ENCODE results near the gene DGCR8.

DNA sequence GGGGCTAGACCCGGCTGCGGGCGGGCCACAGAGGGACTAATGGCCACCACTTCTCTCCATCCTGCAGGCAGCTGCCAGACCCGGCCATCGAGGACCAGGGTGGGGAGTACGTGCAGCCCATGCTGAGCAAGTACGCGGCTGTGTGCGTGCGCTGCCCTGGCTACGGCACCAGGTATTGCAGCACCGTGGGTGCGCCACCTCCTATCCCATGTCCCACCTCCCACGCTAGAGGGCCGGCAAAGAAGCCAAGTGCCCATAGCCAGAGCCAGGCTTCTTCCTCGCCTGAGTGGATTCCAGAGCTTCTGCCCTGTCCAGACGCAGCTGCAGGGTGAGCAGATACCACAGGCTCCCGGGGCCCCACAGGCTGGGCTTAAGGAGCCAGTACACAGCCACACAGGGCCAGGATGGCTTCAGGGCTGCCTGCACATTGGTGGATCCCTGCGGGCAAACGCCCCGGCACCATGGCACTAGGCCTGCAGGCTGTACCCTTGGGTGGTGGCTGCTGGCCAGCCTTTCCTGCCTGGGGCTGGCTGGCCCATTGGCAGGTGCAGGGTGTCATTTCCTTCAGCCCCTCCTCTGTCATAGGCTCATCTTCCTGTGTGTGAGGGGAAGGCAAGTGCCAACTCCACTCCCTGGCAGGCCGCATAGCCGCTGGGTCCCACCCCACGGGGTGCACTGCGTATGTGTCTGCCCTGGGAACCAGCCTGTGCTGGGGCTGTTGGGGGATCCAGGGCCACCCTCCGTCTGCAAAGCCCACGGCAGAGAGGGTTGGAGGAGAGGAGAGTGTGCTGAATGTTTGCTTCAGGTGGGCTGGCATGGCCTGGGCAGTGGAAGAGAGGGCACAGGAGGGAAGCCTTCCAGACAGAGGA lies 16.5 kb upstream of the DGCR8 start:
- TF ChIP-seq PHF8 (IDR thresholded peaks at IDR 0.05; ENCODE audit: borderline replicate concordance, low read depth) = no peak
- no peak for TF ChIP-seq HDAC2 (IDR thresholded peaks at IDR 0.05)
- TF ChIP-seq RAD21 (conservative IDR thresholded peaks at IDR 0.05 in 1 of 2, IDR thresholded peaks at IDR 0.05 in 1 of 2) = no peak
- TF ChIP-seq REST (IDR thresholded peaks at IDR 0.05) = no peak
- TF ChIP-seq, protein P1, sequence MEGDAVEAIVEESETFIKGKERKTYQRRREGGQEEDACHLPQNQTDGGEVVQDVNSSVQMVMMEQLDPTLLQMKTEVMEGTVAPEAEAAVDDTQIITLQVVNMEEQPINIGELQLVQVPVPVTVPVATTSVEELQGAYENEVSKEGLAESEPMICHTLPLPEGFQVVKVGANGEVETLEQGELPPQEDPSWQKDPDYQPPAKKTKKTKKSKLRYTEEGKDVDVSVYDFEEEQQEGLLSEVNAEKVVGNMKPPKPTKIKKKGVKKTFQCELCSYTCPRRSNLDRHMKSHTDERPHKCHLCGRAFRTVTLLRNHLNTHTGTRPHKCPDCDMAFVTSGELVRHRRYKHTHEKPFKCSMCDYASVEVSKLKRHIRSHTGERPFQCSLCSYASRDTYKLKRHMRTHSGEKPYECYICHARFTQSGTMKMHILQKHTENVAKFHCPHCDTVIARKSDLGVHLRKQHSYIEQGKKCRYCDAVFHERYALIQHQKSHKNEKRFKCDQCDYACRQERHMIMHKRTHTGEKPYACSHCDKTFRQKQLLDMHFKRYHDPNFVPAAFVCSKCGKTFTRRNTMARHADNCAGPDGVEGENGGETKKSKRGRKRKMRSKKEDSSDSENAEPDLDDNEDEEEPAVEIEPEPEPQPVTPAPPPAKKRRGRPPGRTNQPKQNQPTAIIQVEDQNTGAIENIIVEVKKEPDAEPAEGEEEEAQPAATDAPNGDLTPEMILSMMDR (IDR thresholded peaks at IDR 0.05) = no peak
- TF ChIP-seq, protein P2, sequence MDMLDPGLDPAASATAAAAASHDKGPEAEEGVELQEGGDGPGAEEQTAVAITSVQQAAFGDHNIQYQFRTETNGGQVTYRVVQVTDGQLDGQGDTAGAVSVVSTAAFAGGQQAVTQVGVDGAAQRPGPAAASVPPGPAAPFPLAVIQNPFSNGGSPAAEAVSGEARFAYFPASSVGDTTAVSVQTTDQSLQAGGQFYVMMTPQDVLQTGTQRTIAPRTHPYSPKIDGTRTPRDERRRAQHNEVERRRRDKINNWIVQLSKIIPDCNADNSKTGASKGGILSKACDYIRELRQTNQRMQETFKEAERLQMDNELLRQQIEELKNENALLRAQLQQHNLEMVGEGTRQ (IDR thresholded peaks at IDR 0.05) = no peak
- TF ChIP-seq RFX5 (IDR thresholded peaks at IDR 0.05) = no peak
- TF ChIP-seq EP300 (IDR thresholded peaks at IDR 0.05) = no peak
- TF ChIP-seq SMC3 (IDR thresholded peaks at IDR 0.05) = no peak
- no peak for TF ChIP-seq POLR2A (IDR thresholded peaks at IDR 0.05; ENCODE audit: low read length)
- no peak for TF ChIP-seq CHD2 (IDR thresholded peaks at IDR 0.05; ENCODE audit: low read length, partially characterized antibody)
- TF ChIP-seq CEBPB (IDR thresholded peaks at IDR 0.05) = no peak
- no peak for TF ChIP-seq KDM1A (IDR thresholded peaks at IDR 0.05; ENCODE audit: low read depth)

All from A549 (cell line).